ENCODE results near the gene DRC3.
"Not testable (repeated sequence)": the region's sequence is repeated elsewhere in the genome, so short reads cannot be mapped to it uniquely, and the experiment has no call there.

Gene DRC3

GRCh38 chr17:17933775-17934174, 38.9 kb upstream of the DRC3 start:
- H3K27me3 ChIP-seq (ENCODE audit: control insufficient read depth in 1 of 2, insufficient read depth in 2 of 2, low read length in 2 of 2), result no peaks in the 10 kb centered on the region
- no peak overlapping the region for H3K4me3 ChIP-seq (ENCODE audit: low read depth in 1 of 2, low read length in 2 of 2)
- no peak overlapping the region for H3K27ac ChIP-seq (ENCODE audit: low read depth, low read length)
- H3K36me3 ChIP-seq (ENCODE audit: control insufficient read depth in 1 of 2, insufficient read depth in 2 of 2, low read length in 2 of 2), result no peaks in the 10 kb centered on the region
- H3K9ac ChIP-seq (ENCODE audit: low read depth in 1 of 2, low read length in 2 of 2), result no peak overlapping the region
- peaks cover 39 to 54% of the 10 kb centered on the region in 2 donors for H3K4me1 ChIP-seq (ENCODE audit: control insufficient read depth in 1 of 2, insufficient read depth in 2 of 2, low read length in 2 of 2)
- H3K9me3 ChIP-seq (ENCODE audit: control insufficient read depth in 1 of 2, low read length in 2 of 2), result no peaks in the 10 kb centered on the region

- Histone ChIP-seq H3K27ac (ENCODE audit: low read depth, low read length) (no peak overlapping the region), H3K9me3 (ENCODE audit: control insufficient read depth in 1 of 2, low read length in 2 of 2) (no peaks in the 10 kb centered on the region), H3K4me3 (ENCODE audit: low read depth in 1 of 2, low read length in 2 of 2) (no peak overlapping the region), H3K27me3 (ENCODE audit: control insufficient read depth in 1 of 2, insufficient read depth in 2 of 2, low read length in 2 of 2) (no peaks in the 10 kb centered on the region), H3K36me3 (ENCODE audit: control insufficient read depth in 1 of 2, insufficient read depth in 2 of 2, low read length in 2 of 2) (no peaks in the 10 kb centered on the region), H3K4me1 (ENCODE audit: control insufficient read depth in 1 of 2, insufficient read depth in 2 of 2, low read length in 2 of 2) (peaks cover 43 to 58% of the 10 kb centered on the region in 2 donors), H3K9ac (ENCODE audit: low read depth in 1 of 2, low read length in 2 of 2) (no peak overlapping the region)
These were observed 38.4 kb upstream of the DRC3 start for GRCh38 chr17:17934214-17934613.

DNA sequence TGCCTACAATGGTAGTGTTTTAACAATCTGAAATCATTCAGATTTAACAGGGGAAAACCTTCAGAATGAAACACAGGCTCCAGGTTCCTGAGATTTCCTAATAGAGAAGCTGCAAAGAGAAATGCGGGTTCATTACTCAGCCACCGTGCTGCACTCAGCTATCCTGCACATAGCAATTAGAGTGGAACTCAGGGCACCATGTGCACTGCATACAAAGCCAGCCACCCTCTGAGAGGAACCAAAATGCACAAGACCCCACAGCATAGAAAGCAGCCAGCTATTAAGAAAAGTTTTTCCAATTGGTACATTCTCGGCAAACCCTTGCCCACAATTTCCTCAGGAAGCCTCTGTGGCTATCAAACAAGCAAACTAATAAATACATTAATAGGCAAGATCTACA, 37.9 kb upstream of the DRC3 start:
- Histone ChIP-seq H3K4me3 (ENCODE audit: low read depth in 1 of 2, low read length in 2 of 2) (no peak overlapping the region), H3K27me3 (ENCODE audit: control insufficient read depth in 1 of 2, insufficient read depth in 2 of 2, low read length in 2 of 2) (no peaks in the 10 kb centered on the region), H3K36me3 (ENCODE audit: control insufficient read depth in 1 of 2, insufficient read depth in 2 of 2, low read length in 2 of 2) (no peaks in the 10 kb centered on the region), H3K9me3 (ENCODE audit: control insufficient read depth in 1 of 2, low read length in 2 of 2) (no peaks in the 10 kb centered on the region), H3K27ac (ENCODE audit: low read depth, low read length) (no peak overlapping the region), H3K4me1 (ENCODE audit: control insufficient read depth in 1 of 2, insufficient read depth in 2 of 2, low read length in 2 of 2) (peaks cover 45 to 60% of the 10 kb centered on the region in 2 donors), H3K9ac (ENCODE audit: low read depth in 1 of 2, low read length in 2 of 2) (no peak overlapping the region)

- H3K36me3 ChIP-seq (ENCODE audit: control insufficient read depth in 1 of 2, insufficient read depth in 2 of 2, low read length in 2 of 2), result no peaks in the 10 kb centered on the region
- H3K9me3 ChIP-seq (ENCODE audit: control insufficient read depth in 1 of 2, low read length in 2 of 2), result no peaks in the 10 kb centered on the region
- no peak overlapping the region for H3K4me3 ChIP-seq (ENCODE audit: low read depth in 1 of 2, low read length in 2 of 2)
- H3K27ac ChIP-seq (ENCODE audit: low read depth, low read length), result no peak overlapping the region
- H3K27me3 ChIP-seq (ENCODE audit: control insufficient read depth in 1 of 2, insufficient read depth in 2 of 2, low read length in 2 of 2), result no peaks in the 10 kb centered on the region
- H3K9ac ChIP-seq (ENCODE audit: low read depth in 1 of 2, low read length in 2 of 2), result no peak overlapping the region
- H3K4me1 ChIP-seq (ENCODE audit: control insufficient read depth in 1 of 2, insufficient read depth in 2 of 2, low read length in 2 of 2), result peaks cover 50 to 65% of the 10 kb centered on the region in 2 donors
These were observed 37.1 kb upstream of the DRC3 start for GRCh38 chr17:17935321-17936271.

GRCh38 chr17:17937201-17937853, 35.3 kb upstream of the DRC3 start:
- Histone ChIP-seq H3K36me3 (ENCODE audit: control insufficient read depth in 1 of 2, insufficient read depth in 2 of 2, low read length in 2 of 2) (no peaks in the 10 kb centered on the region), H3K9ac (ENCODE audit: low read depth in 1 of 2, low read length in 2 of 2) (no peak overlapping the region), H3K9me3 (ENCODE audit: control insufficient read depth in 1 of 2, low read length in 2 of 2) (no peaks in the 10 kb centered on the region), H3K27ac (ENCODE audit: low read depth, low read length) (no peak overlapping the region), H3K27me3 (ENCODE audit: control insufficient read depth in 1 of 2, insufficient read depth in 2 of 2, low read length in 2 of 2) (no peaks in the 10 kb centered on the region), H3K4me3 (ENCODE audit: low read depth in 1 of 2, low read length in 2 of 2) (no peak overlapping the region), H3K4me1 (ENCODE audit: control insufficient read depth in 1 of 2, insufficient read depth in 2 of 2, low read length in 2 of 2) (peaks cover 54 to 82% of the 10 kb centered on the region in 2 donors)

DNA sequence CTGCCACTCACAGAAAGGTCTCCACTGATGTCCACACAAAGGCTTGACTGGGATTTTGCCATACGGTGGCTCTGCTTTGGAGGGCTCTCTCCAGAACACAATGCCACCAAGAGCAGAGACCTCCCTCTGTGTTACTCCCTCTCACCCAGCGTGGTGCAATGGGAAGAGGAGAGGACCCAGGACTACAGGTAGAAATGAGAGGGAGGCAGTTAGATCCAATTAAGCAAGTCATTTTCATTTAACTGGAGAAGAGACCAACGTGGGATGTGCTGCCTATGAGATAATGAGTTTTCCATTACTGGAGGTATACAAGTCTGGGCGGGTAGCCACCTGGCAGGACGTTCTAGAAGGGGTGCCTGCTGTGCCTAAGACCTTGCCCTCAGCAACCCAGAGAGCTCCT, 34.7 kb upstream of the DRC3 start:
- Histone ChIP-seq H3K9me3 (ENCODE audit: control insufficient read depth in 1 of 2, low read length in 2 of 2) (no peaks in the 10 kb centered on the region), H3K27me3 (ENCODE audit: control insufficient read depth in 1 of 2, insufficient read depth in 2 of 2, low read length in 2 of 2) (no peaks in the 10 kb centered on the region), H3K36me3 (ENCODE audit: control insufficient read depth in 1 of 2, insufficient read depth in 2 of 2, low read length in 2 of 2) (no peaks in the 10 kb centered on the region), H3K9ac (ENCODE audit: low read depth in 1 of 2, low read length in 2 of 2) (no peak overlapping the region), H3K4me3 (ENCODE audit: low read depth in 1 of 2, low read length in 2 of 2) (no peak overlapping the region), H3K4me1 (ENCODE audit: control insufficient read depth in 1 of 2, insufficient read depth in 2 of 2, low read length in 2 of 2) (peaks cover 60 to 80% of the 10 kb centered on the region in 2 donors), H3K27ac (ENCODE audit: low read depth, low read length) (no peak overlapping the region)

GRCh38 chr17:17938388-17939107, 34.1 kb upstream of the DRC3 start:
- H3K9me3 ChIP-seq (ENCODE audit: control insufficient read depth in 1 of 2, low read length in 2 of 2), result no peaks in the 10 kb centered on the region
- no peaks in the 10 kb centered on the region for H3K27me3 ChIP-seq (ENCODE audit: control insufficient read depth in 1 of 2, insufficient read depth in 2 of 2, low read length in 2 of 2)
- H3K9ac ChIP-seq (ENCODE audit: low read depth in 1 of 2, low read length in 2 of 2), result no peak overlapping the region
- H3K4me3 ChIP-seq (ENCODE audit: low read depth in 1 of 2, low read length in 2 of 2), result no peak overlapping the region
- no peaks in the 10 kb centered on the region for H3K36me3 ChIP-seq (ENCODE audit: control insufficient read depth in 1 of 2, insufficient read depth in 2 of 2, low read length in 2 of 2)
- peak overlapping the region; percentile 45 for H3K27ac ChIP-seq (ENCODE audit: low read depth, low read length)
- H3K4me1 ChIP-seq (ENCODE audit: control insufficient read depth in 1 of 2, insufficient read depth in 2 of 2, low read length in 2 of 2), result peaks cover 61 to 81% of the 10 kb centered on the region in 2 donors

GRCh38 chr17:17939941-17940340, 32.7 kb upstream of the DRC3 start:
- not testable (repeated sequence) for H3K27ac ChIP-seq (ENCODE audit: low read depth, low read length); H3K9me3 ChIP-seq (ENCODE audit: control insufficient read depth in 1 of 2, low read length in 2 of 2); H3K4me3 ChIP-seq (ENCODE audit: low read depth in 1 of 2, low read length in 2 of 2); H3K9ac ChIP-seq (ENCODE audit: low read depth in 1 of 2, low read length in 2 of 2); H3K36me3 ChIP-seq (ENCODE audit: control insufficient read depth in 1 of 2, insufficient read depth in 2 of 2, low read length in 2 of 2); H3K27me3 ChIP-seq (ENCODE audit: control insufficient read depth in 1 of 2, insufficient read depth in 2 of 2, low read length in 2 of 2)
- H3K4me1 ChIP-seq (ENCODE audit: control insufficient read depth in 1 of 2, insufficient read depth in 2 of 2, low read length in 2 of 2), result peaks cover 69 to 84% of the 10 kb centered on the region in 2 donors

DNA sequence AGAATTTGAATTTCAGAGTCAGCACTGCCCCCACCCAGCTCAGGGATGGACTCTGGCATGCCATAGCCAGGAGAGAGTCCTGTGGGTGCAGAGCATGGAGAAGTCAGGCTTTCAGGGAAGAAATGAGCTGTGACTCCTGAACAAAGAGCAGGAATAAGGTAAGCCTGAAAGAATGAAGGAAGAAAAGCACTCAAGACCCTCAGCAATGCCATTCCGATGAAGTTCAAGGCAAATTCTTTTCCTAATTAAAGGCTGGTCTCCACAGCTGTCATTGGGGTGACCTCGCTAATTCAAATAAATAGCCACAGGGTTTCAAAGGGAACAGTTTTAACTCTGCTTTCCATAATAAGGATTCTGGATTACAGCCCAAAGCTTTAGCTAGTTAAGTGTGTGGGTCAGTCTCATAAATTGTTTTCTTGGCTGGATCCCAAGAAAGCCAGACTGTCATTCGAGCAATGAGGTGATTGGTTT, 32.2 kb upstream of the DRC3 start:
- Histone ChIP-seq H3K9me3 (ENCODE audit: control insufficient read depth in 1 of 2, low read length in 2 of 2) (no peaks in the 10 kb centered on the region), H3K4me3 (ENCODE audit: low read depth in 1 of 2, low read length in 2 of 2) (no peak overlapping the region), H3K9ac (ENCODE audit: low read depth in 1 of 2, low read length in 2 of 2) (no peak overlapping the region), H3K4me1 (ENCODE audit: control insufficient read depth in 1 of 2, insufficient read depth in 2 of 2, low read length in 2 of 2) (peaks cover 65 to 78% of the 10 kb centered on the region in 2 donors), H3K27ac (ENCODE audit: low read depth, low read length) (no peak overlapping the region), H3K36me3 (ENCODE audit: control insufficient read depth in 1 of 2, insufficient read depth in 2 of 2, low read length in 2 of 2) (no peaks in the 10 kb centered on the region), H3K27me3 (ENCODE audit: control insufficient read depth in 1 of 2, insufficient read depth in 2 of 2, low read length in 2 of 2) (no peaks in the 10 kb centered on the region)

GRCh38 chr17:17941015-17941414, 31.6 kb upstream of the DRC3 start:
- Histone ChIP-seq H3K36me3 (ENCODE audit: control insufficient read depth in 1 of 2, insufficient read depth in 2 of 2, low read length in 2 of 2) (no peaks in the 10 kb centered on the region), H3K9ac (ENCODE audit: low read depth in 1 of 2, low read length in 2 of 2) (no peak overlapping the region), H3K4me3 (ENCODE audit: low read depth in 1 of 2, low read length in 2 of 2) (no peak overlapping the region), H3K4me1 (ENCODE audit: control insufficient read depth in 1 of 2, insufficient read depth in 2 of 2, low read length in 2 of 2) (peaks cover 62 to 73% of the 10 kb centered on the region in 2 donors), H3K27me3 (ENCODE audit: control insufficient read depth in 1 of 2, insufficient read depth in 2 of 2, low read length in 2 of 2) (no peaks in the 10 kb centered on the region), H3K9me3 (ENCODE audit: control insufficient read depth in 1 of 2, low read length in 2 of 2) (no peaks in the 10 kb centered on the region), H3K27ac (ENCODE audit: low read depth, low read length) (no peak overlapping the region)

All from duodenal mucosa (tissue), 2 donors.